Stimulated activated CD4-positive, alpha-beta T cell treated with anti-CD3 and anti-CD28 coated beads, Interleukin-4, amount 100 ng/mL, for 48 hours (primary cell): ENCODE measurements around the gene USP15.
"Not testable (repeated sequence)": the region's sequence is repeated elsewhere in the genome, so short reads cannot be mapped to it uniquely, and the experiment has no call there.

Experiments used
- DNase-seq, 2 donors: peaks; one replicate each; pipeline ENCODE4 v3.0.0-alpha.2; 2020; ENCODE audit warnings: low read depth in 2 of 2

USP15 gene

DNA sequence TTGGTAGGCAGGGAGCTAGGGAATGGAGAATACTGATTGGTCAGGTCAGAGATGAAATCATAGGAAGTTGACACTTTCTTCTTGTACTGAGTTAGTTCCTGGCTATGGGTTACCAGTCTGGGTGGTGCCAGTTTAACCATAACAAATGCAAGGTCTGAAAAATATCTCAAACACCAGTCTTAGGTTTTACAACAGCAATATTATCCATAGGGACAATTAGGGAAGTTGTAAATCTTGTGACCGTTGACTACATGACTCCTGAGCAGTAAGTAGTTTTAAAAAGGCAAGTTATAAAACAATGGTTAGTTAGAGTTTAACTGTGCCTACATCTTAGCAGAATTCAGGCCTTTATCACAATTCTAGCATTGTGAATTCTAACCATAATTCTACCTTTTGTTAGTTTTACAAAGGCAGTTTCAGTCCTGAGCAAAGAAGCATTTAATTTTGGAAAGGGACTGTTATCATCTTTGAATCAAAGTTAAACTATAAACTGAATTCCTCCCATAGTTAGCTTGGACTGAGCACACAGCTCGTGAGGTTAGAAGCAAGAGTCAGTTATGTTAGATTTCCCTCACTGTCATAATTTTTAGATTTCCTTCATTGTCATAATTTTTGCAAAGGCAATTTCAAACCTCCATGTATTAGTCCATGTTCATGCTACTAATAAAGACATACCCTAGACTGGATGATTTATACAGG lies 186.7 kb downstream of the USP15 start:
- DNase-seq, result no peak

DNA sequence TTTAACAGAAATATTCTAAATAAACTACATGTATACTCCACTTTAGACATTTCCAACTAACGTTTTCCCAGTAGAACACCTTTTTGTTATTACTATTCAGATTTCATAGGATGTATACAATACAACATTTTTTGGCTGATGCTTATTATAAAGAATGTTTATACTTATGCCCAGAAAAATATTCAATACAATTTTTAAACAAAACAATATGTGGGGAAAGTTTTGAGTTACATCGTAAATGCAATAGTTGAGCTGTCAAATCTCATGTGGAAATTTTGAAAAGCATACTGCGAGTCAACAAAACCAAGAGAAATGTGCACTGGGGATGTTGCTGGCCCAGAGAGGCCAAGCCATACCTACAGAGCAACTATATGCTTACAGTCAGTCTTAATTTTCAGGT lies 188.2 kb downstream of the USP15 start:
- DNase-seq, result no peak

GRCh38 chr12:62455429-62455828 lies 195.2 kb downstream of the USP15 start:
- not testable (repeated sequence) for DNase-seq

DNA sequence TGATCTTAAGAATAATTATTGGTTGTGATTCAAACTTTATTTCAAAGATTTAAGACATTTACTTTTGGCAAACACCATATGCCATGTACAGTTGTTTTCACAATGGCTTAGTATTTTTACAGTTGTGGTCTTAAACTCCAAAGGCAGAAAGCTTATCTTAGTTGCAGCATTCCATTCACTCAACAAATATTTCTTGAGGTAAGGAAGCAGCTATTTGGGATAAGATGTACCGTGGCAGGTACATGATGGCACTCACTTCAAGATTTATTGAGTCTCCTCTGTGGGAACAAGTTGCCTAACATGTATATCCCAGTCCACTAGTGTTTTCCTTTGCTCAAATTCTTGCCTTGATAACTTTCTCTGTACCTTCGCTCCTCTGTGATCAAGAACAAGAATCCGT lies 198.4 kb downstream of the USP15 start:
- no peak for DNase-seq

DNA sequence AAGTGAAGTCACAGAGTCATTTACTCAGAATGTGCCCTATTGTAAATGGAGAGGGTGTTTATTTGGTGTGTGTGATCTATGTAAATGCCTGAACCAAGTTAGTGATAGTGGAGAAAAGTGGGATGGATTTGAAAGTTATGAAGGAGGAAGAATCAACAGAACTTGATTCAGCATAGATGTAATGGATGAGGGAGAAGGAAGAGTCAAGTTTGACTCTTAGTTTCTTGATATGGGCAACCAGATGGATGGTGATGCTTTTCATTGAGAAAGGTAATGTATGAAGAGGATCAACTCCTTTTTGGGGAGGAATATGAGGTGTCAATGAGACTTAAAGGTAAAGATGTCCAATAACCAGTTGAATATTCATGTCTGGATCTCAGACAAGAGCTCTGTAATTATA lies 199.8 kb downstream of the USP15 start:
- DNase-seq, result no peak

DNA sequence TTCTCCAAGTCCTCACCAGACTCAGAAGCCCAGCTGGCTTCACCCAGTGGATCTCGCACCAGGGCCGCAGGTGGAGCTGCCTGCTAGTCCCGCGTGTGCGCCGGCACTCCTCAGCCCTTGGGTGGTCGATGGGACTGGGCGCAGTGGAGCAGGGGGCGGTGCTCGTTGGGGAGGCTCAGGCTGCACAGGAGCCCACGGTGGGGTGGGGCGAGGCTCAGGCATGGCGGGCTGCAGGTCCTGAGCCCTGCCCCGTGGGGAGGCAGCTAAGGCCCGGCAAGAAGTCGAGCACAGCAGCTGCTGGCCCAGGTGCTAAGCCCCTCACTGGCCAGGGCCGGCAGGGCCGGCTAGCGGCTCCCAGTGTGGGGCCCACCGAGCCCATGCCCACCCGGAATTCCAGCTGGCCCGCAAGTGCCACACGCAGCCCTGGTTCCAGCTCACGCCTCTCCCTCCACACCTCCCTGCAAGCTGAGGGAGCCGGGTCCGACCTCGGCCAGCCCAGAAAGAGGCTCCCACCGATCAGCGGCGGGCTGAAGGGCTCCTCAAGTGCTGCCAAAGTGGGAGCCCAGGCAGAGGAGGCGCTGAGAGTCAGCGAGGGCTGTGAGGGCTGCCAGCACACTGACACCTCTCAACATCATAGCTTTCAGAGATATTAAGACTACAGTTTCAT lies 201.1 kb downstream of the USP15 start:
- not testable (repeated sequence) for DNase-seq

GRCh38 chr12:62463252-62463651 lies 203.0 kb downstream of the USP15 start:
- DNase-seq, result not testable (repeated sequence)
